Omental fat pad (tissue), 4 donors: ENCODE measurements around the gene LAPTM4A. TPM values are rescaled to one million over a fixed set of nuclear protein-coding genes. Genes with fewer than 3 reads are reported as not detected.
"Not testable (repeated sequence)": the region's sequence is repeated elsewhere in the genome, so short reads cannot be mapped to it uniquely, and the experiment has no call there.

Source experiments
- ATAC-seq: fragments of 150-250 bp; one replicate; pipeline ENCODE4 v1.9.1; 2016; ENCODE audit warnings: mild to moderate bottlenecking, moderate library complexity; ENCODE audit not compliant: low FRiP score
- DNase-seq: peaks from one replicate; pipeline ENCODE4 v3.0.0-alpha.2; 2019; ENCODE audit warnings: low spot score
- CTCF ChIP-seq, 3 donors: fragments of 450-650 bp; IDR thresholded peaks; one replicate each; pipeline ENCODE4 v1.5.1; 2016 to 2017; ENCODE audit warnings: antibody characterized with exemption in 3 of 3, mild to moderate bottlenecking in 3 of 3, moderate library complexity in 2 of 3
- total RNA-seq, 4 donors: library from RNA; depleted of rRNA; stranded (reverse); fragments of >200 nt; gene quantifications; one replicate each; pipeline ENCODE4 v1.1.0, GENCODE V29; 2016

LAPTM4A gene
- total RNA-seq, 4 donors from 2014 or later: 174 to 306 (median 225) TPM

DNA sequence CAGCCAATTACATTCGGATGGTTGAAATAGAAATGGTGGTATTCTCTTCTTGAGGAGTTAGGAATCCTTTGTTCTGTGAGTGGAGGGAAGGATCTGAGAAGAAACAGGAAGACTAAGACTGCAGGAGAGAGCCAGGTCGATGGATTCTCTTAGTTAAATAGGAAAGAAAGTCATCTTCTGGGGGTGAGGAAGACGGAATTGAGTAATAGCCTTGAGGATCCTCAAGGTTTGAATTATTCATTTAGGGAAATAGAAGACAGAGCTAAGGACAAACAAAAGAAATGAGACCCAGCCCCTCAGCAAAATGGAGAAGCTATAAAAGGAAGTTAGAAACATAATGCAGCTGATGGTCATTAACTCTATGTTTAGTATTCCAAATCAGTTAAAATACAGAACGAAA, 1.8 kb downstream of the LAPTM4A start:
- ATAC-seq: no peak
- TF ChIP-seq CTCF (IDR thresholded peaks at IDR 0.05): no peak
- no peak for DNase-seq

DNA sequence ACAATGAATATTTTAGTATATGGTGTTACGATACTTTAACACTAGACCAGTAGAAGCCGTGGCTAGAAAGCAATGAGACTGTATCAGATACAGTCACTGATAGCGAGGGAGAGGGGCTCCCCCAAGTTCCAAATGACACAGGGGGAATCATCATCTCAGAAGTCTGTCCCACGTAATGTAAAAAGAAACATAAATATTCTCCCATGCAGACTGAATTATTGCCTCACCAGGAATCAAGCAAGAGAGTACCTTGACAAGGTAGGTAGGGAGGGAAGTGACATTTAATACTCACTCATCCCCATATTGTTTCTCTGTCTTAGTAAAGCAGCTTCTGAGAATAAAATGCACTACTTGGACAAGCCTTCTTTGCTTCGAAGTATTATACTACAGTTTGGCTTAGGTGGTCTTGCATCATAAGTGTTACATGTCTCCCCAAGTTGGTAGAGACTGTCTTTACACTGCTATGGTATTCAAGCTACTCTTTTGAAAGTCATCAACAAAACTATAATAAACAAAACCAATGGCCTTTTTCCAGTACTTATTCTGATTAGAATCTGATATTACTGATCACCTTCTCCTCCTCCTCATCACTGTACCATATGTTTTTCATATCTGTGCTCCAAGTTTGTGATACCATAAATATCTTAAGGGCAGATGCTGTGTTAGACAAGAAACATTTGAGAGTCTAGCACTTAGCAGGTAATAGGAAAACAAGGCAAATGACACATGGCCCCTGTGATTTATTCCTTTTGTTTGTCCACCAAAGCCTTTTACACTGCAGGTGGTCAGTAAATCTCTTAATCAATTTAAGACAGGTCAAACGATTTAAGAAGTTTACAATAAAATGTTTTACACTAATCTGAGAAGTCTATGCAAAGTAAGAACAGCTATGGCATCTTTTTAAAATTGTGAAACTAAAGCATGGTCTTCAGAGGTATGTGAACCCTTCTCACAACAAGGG, 2.7 kb downstream of the LAPTM4A start:
- no peak for DNase-seq
- TF ChIP-seq CTCF (IDR thresholded peaks at IDR 0.05): no peak
- ATAC-seq: no peak

DNA sequence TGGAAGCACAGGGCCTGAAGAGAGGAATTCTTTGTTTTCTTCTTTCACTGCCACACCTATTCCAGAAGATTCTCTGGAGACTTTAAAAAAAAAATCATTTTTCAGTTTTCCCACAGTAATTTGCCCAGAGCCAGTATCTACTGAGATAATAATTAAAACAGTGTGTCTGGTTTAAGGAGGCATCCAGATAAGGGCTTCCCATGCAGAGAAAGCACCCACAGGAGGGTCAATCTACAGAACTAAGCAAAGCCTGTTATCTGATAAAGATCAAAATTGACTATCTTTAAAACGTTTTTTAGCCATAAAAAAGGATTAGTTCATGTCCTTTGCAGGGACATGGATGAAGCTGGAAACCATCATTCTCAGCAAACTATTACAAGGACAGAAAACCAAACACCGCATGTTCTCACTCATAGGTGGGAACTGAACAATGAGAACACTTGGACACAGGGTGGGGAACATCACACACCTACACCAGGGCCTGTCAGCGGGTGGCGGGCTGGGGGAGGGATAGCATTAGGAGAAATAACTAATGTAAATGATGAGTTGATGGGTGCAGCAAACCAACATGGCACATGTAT, 5.6 kb downstream of the LAPTM4A start:
- ATAC-seq: not testable (repeated sequence)

GRCh38 chr2:20044778-20045177, 6.7 kb downstream of the LAPTM4A start:
- ATAC-seq (no peak), DNase-seq (no peak)
- no peak for TF ChIP-seq CTCF (IDR thresholded peaks at IDR 0.05)

More for the DNA sequence above, 5.6 kb downstream of the LAPTM4A start:
- not testable (repeated sequence) for DNase-seq

GRCh38 chr2:20042531-20042930, 8.9 kb downstream of the LAPTM4A start:
- no peak for TF ChIP-seq CTCF (IDR thresholded peaks at IDR 0.05)
- ATAC-seq: no peak
- no peak for DNase-seq

DNA sequence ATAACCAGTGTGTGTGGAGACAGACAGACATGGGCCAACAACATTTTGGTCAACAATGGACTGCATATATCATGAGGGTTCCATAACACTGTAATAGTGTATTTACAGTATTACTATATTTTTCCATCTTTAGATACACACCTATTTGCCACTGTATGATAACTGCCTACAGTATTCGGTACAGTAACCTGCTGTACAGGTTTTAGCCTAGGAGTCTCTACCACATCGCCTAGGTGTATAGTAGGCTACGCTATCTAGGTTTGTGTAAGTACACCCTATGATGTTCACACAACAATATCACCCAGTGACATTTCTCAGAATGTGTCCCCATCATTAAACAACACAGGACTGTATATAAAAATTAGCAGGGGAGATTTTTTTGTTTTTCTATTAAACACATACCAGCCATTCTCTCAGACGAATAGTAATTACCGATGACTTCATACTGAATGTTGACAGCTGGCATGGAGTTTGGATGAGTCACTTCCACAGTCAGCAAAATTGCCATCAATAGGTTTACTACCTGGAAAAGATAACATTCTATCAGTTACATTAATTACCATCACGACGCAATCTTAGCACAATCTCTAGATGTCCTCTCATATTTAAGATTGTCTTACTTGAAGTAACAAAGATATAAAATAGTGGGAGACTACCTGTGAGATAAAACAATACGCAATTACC, 10.8 kb downstream of the LAPTM4A start:
- ATAC-seq (no peak), DNase-seq (no peak)
- TF ChIP-seq CTCF (IDR thresholded peaks at IDR 0.05): no peak

GRCh38 chr2:20037660-20038059, 13.8 kb downstream of the LAPTM4A start:
- no peak for DNase-seq
- TF ChIP-seq CTCF (IDR thresholded peaks at IDR 0.05): no peak
- no peak for ATAC-seq
